PFSK-1 (cell line): ENCODE results near the gene SORCS1.

Source experiments
- FOXP2 ChIP-seq: optimal IDR thresholded peaks from 2 replicates; pipeline ENCODE3; 2011; ENCODE audit warnings: borderline replicate concordance, control low read depth, inconsistent platforms; ENCODE audit not compliant: insufficient read depth; ENCODE audit errors: extremely low read length, extremely low read depth
- POLR2AphosphoS5 ChIP-seq: IDR thresholded peaks from 2 replicates; pipeline ENCODE4 v1.6.1; 2012; ENCODE audit warnings: low read depth, mild to moderate bottlenecking, control low read depth, low read length, moderate library complexity
- REST ChIP-seq, 2 experiments: IDR thresholded peaks; 2 replicates each; pipeline versions ENCODE4 v1.6.1 to v1.8.0; 2011 to 2012; ENCODE audit warnings: low read depth in 2 of 2, low read length in 2 of 2, control low read depth in 1 of 2, inconsistent platforms in 1 of 2, mild to moderate bottlenecking in 1 of 2, moderate library complexity in 1 of 2; ENCODE audit not compliant: insufficient read depth in 1 of 2
- SIN3A ChIP-seq: IDR thresholded peaks from 2 replicates; pipeline ENCODE4 v1.6.1; 2012; ENCODE audit warnings: mild to moderate bottlenecking, low read length, moderate library complexity, borderline replicate concordance; ENCODE audit not compliant: insufficient read depth
- TAF1 ChIP-seq: IDR thresholded peaks from 2 replicates; pipeline ENCODE4 v1.6.1; 2012; ENCODE audit warnings: low read length, control low read depth, borderline replicate concordance; ENCODE audit not compliant: insufficient read depth

SORCS1 gene

GRCh38 chr10:107004362-107004761 is 160.1 kb downstream of the SORCS1 start:
- TF ChIP-seq TAF1 = no peak
- TF ChIP-seq POLR2AphosphoS5 = no peak
- no peak for TF ChIP-seq REST (IDR thresholded peaks at IDR 0.05; ENCODE audit: insufficient read depth in 1 of 2, low read depth in 2 of 2, low read length in 2 of 2)
- no peak for TF ChIP-seq SIN3A
- TF ChIP-seq FOXP2 = no peak

GRCh38 chr10:107002068-107002467 is 162.4 kb downstream of the SORCS1 start:
- TF ChIP-seq FOXP2 = no peak
- TF ChIP-seq TAF1 = no peak
- TF ChIP-seq SIN3A = no peak
- no peak for TF ChIP-seq REST (IDR thresholded peaks at IDR 0.05; ENCODE audit: insufficient read depth in 1 of 2, low read depth in 2 of 2, low read length in 2 of 2)
- no peak for TF ChIP-seq POLR2AphosphoS5

- TF ChIP-seq TAF1 = no peak
Observed at GRCh38 chr10:106999118-106999707, 165.3 kb downstream of the SORCS1 start.

GRCh38 chr10:106997721-106998120 is 166.8 kb downstream of the SORCS1 start:
- TF ChIP-seq REST (IDR thresholded peaks at IDR 0.05; ENCODE audit: insufficient read depth in 1 of 2, low read depth in 2 of 2, low read length in 2 of 2) (no peak), TAF1 (no peak), FOXP2 (no peak), POLR2AphosphoS5 (no peak), SIN3A (no peak)

- TF ChIP-seq REST (IDR thresholded peaks at IDR 0.05; ENCODE audit: insufficient read depth in 1 of 2, low read depth in 2 of 2, low read length in 2 of 2) = no peak
Observed at GRCh38 chr10:106996510-106996909, 168.0 kb downstream of the SORCS1 start.
